ENCODE data around the gene AGBL3.

- TF ChIP-seq EZH2 (IDR thresholded peaks at IDR 0.05; ENCODE audit: borderline replicate concordance, low read length): no peak
- TF ChIP-seq CTCF (conservative IDR thresholded peaks at IDR 0.05 in 1 of 2, IDR thresholded peaks at IDR 0.05 in 1 of 2; ENCODE audit: extremely low read depth in 1 of 2, insufficient read depth in 1 of 2, low read depth in 1 of 2, low read length in 2 of 2): no peak
Measured at GRCh38 chr7:135098391-135098790, 112.1 kb downstream of the AGBL3 start.
